Muscle of arm (tissue), 12 donors: ENCODE results near the gene ATXN2. TPM values are rescaled to one million over a fixed set of nuclear protein-coding genes. Genes with fewer than 3 reads are reported as not detected.

Experiments used
- DNase-seq: peaks from one replicate; pipeline ENCODE4 v3.0.0-alpha.2; 2013
- polyA plus RNA-seq, 12 donors: library from polyadenylated mRNA; unstranded; fragments of 120-200 nt; gene quantifications; one replicate each; pipeline ENCODE4 v1.2.1, GENCODE V29; 2013; ENCODE audit not compliant: insufficient read length in 12 of 12

ATXN2 gene
- polyA plus RNA-seq, 12 donors = 38.6 to 93.3 (median 53.1) TPM; not detected in 1

- no peak for DNase-seq
These were observed 159.0 kb downstream of the ATXN2 start for GRCh38 chr12:111440152-111440551.

DNA sequence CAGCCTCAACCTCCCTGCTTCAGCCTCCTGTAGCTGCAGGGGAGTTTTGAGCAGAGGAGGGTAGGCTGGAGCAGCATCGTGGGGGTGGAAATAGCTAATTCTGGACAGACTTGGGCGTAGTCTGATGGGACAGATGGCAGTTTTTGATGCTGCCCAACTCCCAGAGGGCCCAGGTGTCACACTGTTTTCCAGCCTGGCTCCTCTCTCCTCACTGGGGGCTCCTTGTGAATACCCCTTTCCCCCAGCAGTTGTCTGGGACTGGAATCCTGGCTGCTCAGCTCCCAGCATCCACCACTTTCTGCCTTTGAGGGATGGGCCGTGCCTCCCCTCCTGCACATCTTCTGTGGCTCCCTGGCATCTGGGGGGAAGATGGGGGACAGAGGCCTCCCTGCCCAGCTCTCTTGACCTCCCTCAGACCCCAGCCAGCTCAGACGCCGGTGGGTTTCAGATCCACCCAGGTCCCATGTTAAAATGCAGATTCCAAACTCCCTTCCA, 159.4 kb downstream of the ATXN2 start:
- no peak for DNase-seq

DNA sequence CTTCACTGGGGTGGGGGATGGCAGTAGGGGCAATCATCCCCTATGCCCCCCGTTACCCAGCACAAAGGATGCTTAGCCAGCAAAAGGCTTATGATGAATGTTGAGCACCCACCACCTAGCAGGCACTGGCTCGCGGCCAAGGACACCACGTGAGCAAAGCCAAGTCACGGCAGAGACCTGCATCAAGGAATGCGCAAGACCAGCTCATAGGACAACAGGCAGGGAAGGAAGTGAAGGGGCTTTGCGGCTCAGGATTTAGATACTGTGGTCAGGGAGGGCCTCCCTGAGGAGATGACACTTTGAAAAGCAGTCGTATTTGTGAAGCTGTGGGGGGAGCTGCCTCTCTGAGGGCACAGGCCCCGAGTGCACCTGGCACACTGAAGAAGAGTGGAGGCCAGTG, 160.6 kb downstream of the ATXN2 start:
- DNase-seq = no peak

GRCh38 chr12:111437816-111438454, 161.2 kb downstream of the ATXN2 start:
- DNase-seq = no peak

DNA sequence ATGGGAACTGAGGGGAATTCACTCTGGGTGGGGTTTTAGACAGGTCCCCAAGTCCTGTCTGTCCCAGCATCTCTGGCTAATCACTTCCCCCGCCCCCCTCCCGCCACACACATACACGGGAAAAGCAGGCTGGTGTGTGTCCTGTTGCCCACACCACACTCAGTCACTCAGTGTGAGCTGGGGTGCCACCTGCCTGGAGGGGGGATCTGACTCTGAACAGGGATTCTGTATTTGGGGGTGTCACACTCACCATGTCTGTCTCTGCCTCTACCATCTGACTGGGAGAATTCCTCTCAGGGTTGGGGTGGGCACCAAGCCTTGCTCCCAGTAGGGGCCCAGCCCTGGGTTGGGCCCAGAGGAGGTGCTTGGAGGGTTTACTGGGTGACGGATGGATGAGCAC, 162.3 kb downstream of the ATXN2 start:
- DNase-seq = no peak

- DNase-seq = no peak
These were observed 162.8 kb downstream of the ATXN2 start for GRCh38 chr12:111436266-111436665.

GRCh38 chr12:111435661-111436201, 163.4 kb downstream of the ATXN2 start:
- no peak for DNase-seq

DNA sequence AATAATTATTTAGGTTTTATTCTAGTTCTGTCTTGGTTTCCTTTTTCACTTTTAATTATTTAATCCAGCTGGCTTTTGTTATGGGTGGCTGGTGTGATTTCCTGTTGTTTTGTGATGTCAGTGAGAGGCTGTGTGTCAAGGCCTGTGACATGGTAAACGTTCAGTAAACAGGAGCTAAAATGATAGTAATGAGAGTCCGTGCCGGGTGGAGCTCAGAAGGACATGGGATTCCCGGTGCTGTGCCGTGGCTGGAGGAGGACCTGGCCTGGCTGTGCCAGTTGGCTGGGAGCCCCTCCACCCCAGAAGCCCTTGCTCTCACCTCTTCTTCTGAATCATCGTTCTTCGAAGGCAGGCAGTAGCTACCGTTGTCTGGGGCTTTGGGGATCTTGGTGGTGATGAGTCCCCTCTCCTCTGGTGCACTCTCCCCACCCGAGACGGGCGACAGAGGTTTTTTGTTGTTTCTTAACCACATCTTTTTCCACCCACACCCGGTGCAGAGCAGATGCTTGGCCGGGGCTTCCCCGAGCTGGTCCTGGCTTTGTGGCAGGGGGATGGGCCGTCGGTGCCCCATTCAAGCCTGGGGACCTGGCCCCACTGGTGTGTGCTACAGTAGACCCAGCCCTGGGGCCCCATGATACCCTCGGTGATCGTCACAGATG, 164.3 kb downstream of the ATXN2 start:
- no peak for DNase-seq

GRCh38 chr12:111434049-111434448, 165.1 kb downstream of the ATXN2 start:
- DNase-seq = no peak

- DNase-seq = no peak
These were observed 167.3 kb downstream of the ATXN2 start for GRCh38 chr12:111431772-111432171.

DNA sequence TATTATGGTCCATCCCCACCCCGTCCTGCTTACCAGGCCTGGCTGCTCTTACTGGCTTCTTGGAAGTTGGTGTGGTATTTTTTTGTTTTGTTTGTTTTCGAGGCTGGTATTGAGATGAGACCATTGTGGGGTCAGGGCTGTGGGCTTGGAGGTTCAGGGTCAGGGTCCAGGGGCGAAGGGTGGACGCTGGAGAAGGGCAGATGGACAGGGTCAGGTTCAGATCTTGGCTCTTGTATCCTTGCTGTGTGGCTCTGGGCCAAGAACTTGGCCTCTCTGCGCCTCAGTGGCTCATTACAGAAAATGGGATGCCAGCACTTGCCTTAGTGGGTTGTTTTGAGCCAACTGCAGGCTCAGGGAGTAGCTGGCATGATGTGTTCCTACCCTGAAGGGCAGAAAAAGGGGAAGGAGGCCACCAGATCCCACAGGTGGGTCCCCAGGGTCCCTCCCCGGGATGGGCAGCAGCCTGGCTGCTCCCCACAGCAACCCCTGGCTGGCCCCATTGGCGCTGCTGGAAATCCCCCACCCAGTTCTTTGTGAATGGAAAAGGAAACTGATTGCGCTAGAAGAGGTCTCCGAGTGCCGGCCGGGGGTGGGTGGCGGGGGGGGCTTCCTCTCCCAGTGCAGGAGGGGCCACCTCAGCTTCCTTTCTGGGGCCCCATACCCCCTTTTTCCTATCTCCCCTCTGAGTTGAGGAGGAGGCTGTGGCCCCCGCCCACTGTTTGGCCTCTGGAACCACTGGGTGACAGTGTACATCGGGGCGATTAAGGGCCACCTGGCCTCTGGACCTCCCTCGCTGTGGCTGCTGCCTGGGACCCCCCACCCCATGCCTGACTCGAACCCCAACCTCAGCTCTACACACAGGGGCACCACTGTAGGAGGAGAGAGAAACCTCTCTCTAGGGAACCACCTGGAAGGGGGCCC, 168.4 kb downstream of the ATXN2 start:
- no peak for DNase-seq

DNA sequence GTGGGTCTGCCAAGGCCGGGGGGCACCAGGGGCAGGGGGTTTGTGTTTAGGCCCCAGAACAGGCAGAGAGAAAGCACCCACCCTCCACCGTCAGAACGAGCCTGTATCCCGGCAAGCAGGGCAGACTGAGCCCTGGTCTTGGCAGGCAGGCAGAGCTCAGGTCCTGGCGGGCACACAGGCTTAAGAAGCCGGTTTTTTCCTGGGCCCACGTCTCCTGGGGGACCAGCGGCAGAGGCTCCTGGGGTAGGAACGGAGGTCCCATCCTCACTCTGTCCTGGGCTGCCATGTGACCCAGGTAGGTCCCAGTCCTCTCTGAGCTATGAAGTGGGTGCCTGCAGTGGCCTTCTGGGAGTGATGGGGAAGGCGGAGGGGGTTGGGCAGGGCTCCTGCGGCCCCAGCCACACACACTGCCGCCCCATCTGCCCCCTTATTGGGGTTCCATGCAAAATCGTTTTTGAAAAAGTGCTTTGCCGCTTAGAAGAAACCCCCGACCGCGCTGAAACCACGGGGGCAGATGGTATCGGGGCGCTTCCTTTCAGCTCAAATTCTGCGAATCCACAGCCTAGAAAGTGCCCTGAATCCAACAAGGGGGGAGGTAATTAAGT, 169.2 kb downstream of the ATXN2 start:
- no peak for DNase-seq

GRCh38 chr12:111428728-111429175, 170.4 kb downstream of the ATXN2 start:
- DNase-seq = no peak

GRCh38 chr12:111428081-111428727, 170.9 kb downstream of the ATXN2 start:
- no peak for DNase-seq

DNA sequence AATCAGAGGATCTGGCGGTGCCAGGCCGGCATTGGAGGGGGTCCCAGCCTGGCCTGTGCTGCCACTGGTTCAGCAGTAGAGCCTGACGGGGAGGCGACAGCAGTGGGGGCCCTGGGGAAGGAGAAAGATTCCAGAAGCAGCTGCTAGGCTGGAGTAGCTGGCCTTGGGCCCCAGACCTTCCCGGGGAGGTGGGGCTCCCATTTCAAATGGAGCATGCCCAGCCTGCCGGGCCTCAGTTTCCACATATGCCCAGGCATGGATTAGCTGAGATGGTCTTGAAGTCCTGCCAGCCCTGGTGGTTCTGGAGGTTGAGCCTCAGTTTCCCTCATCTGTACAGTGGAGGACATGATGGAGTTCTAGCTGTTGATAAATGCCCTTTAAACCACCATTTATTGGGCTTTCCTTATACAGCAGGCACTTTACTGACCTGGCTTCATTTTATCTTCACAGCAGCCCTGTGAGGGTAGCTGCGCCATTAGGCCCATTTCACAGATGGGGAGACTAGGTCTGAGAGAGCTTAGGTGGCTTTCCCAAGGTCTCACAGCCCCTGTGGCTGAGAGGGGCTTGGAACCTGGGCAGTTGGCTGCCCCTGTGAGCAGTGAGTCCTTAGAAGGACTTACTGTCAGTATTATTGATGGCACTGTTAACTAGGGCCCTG, 171.6 kb downstream of the ATXN2 start:
- DNase-seq = no peak

DNA sequence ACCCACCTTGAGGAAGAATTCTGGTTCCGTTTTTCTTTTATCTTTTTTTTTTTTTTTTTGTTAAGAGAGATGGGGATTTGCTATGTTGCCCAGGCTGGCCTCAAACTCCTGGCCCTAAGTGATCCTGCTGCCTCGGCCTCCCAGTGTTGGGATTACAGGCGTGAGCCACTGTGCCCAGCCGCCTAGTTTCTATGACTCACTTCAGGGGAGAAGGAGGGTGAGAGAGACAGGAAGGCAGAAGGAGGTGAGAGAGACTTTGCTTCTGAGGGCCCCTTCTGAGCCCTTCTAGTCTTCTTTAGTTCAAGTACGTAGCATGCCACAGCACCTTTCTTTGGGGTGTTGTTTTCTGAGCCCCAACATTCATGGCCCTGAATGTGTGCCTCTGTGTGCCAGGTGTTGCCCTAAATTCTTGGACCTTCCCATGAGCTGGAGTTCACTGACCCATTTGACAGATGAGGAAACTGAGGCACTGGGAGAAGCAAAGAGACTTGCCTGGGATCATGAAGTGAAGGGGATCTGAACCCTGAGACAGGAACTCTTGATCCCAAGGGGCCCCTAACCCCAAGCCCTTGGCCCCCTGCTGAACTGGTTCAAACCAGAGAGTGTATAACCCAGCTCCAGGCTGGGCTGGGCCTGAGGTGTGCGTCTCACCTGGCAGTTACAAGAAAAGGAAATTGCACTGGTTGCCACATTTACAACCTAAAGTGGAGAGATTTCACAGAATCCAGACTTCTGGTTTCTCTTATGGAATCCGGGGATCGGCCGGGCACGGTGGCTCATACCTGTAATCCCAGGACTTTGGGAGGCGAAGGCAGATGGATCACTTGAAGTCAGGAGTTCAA, 172.6 kb downstream of the ATXN2 start:
- no peak for DNase-seq

GRCh38 chr12:111425655-111426054, 173.5 kb downstream of the ATXN2 start:
- DNase-seq = no peak

DNA sequence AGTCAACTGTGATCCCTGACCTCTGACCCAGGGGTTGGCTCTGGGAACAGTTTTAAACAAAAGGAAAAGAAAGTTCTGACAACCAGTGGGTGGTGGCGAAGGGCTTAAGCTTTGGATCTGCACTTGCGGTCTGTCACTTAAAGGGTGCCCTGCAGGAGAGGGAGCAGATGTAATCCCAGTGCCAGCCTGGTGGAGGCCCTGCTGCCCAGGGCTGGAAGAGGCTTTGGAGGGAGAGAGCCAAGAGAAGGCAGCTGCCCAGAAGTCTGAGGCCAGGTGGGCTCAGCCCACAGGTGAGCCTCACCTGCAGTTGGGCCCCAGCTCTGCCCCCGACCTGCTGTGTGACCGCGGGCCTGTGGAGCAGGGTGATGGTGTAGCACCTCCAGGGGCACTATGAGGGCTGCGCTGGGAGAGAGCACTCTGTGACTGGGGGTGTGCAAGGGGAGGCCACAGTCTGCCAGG, 174.3 kb downstream of the ATXN2 start:
- no peak for DNase-seq

GRCh38 chr12:111424189-111424792, 174.8 kb downstream of the ATXN2 start:
- no peak for DNase-seq
